ENCODE data around the gene EIPR1.
"Not testable (repeated sequence)": the region's sequence is repeated elsewhere in the genome, so short reads cannot be mapped to it uniquely, and the experiment has no call there.

EIPR1 gene

DNA sequence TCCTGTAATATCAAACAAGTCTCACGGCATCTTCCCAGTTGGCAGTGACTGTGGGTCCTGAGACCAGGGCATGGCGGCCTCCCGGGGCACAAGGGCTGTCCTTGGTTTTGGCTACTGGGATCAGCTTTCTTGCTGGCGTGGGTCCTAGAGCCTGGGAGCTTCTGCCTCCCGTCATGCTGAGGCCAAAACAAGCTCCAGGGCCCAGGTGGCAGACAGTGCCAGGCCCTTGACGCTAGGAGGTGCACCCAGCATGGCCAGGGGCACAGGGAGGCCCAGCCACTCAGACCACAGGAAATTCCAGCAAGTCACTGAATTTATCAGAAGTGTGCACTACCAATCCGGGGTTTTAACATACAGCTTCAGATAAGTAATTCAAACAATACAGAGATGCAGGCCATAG is 184.7 kb downstream of the EIPR1 start:
- no peak for DNase-seq (ENCODE audit: low read depth)

DNA sequence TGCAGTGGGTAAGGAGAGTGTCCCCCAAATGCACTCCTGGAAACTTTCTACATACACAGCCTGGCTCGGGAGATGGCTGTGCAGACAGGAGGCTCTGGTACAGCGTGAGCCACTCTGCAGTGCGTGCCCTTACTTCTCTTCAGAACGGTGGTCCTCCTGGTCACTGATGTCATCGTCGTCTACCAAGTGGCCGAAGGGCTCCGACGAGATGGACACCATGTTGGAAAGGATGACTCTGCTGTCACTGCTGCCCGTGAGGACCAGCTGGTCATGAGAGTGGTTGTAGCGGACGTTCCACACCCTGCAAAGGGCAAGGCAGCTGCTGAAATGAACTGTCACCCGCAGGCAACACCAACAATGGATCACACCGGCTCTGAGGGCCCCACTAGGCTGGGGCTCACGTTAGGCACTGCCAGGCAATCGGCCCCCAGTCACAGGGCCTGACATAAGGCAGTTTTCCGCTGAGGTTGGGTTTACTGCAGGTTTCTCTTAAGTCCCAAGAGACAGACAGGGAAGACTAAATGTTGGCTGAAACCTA is 185.3 kb downstream of the EIPR1 start:
- DNase-seq (ENCODE audit: low read depth): no peak

- no peak for DNase-seq (ENCODE audit: low read depth)
Observed at GRCh38 chr2:3189961-3190360, 187.7 kb downstream of the EIPR1 start.

- no peak for DNase-seq (ENCODE audit: low read depth)
Observed at GRCh38 chr2:3189076-3189591, 188.5 kb downstream of the EIPR1 start.

DNA sequence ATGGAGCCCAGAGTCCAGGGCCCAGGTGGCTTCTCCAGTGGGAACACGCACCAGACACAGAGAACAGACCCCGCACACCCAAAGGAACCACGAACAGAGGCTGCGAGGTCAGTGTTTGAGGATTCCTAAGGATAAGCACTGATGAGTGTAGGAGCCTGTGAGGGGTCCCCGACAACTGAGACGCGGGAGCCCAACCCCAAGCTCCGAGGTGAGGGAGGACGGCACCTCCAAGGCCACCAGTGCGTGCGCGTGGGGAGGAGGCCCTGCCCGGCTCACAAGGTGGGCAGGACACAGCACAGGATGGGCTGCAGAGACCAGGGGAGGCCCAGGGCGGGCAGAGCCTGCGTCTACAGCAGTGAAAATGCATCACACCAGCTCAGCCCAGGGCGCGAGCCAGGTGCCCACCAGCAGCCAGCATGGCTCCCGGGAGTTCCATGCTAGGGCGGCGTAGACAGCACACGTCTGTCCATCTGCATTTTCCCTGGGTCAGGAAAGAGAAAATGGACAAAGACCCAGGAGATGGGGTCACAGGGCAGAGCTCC is 189.1 kb downstream of the EIPR1 start:
- no peak for DNase-seq (ENCODE audit: low read depth)

GRCh38 chr2:3187467-3187866 is 190.2 kb downstream of the EIPR1 start:
- no peak for DNase-seq (ENCODE audit: low read depth)

- DNase-seq (ENCODE audit: low read depth): no peak
Observed at GRCh38 chr2:3186766-3187165, 190.9 kb downstream of the EIPR1 start.

DNA sequence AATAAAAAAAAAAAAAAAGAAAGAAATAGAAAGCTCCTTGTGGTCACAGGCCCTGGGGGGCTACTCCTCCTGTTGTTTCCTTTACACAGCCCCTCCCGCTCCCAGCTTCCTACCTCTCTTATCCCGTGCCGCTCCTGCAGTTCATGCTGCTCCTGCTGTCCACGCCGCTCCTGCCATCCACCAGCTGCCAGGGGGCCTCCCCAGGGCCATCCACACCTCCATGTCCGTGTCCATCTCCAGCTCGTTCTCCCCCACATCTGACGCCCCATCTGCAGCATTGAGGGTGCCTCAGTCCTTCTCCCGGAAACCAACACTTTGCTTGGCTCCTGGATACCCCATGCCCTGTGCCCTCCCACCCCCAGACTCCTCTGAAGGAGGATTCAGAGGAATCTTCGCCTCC is 191.7 kb downstream of the EIPR1 start:
- no peak for DNase-seq (ENCODE audit: low read depth)

DNA sequence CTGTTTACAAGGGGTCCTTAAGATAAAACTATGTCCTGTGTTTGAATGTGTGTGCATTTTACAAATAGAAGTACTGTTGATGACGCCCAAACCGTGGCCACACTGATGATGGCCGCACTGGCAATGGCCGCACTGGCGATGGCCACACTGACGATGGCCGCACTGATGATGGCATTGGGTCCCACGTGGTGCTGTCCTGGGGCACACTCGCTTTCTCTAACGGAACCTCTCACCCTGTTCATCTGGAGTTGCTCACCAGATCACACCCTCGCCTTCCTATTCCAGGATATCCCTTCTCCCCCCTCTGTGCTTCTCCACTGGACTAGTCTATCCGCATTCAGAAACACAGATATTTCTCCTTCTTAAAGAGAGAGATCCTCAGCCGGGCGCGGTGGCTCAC is 192.4 kb downstream of the EIPR1 start:
- no peak for DNase-seq (ENCODE audit: low read depth)

DNA sequence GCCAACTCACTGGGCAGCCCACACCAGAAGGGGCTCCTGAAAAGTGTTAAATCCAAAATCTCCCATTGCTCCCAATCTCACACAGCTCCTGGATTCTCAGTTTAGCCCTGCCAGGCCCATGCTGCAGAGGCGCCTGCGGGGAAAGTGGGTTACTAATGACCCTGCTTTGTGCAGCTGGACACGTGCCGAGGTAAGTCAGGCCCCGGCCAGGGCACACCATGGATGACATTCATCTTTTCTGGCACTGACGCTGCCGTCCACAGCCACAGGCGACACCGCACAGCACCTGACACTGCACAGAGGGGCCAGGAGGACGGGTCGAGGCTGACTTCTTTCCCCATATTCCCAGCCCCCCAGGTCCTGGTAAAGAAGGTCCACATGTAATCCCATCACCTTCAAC is 193.5 kb downstream of the EIPR1 start:
- no peak for DNase-seq (ENCODE audit: low read depth)

- no peak for DNase-seq (ENCODE audit: low read depth)
Observed at GRCh38 chr2:3183766-3184165, 193.9 kb downstream of the EIPR1 start.

GRCh38 chr2:3182848-3183247 is 194.8 kb downstream of the EIPR1 start:
- DNase-seq (ENCODE audit: low read depth): no peak

- no peak for DNase-seq (ENCODE audit: low read depth)
Observed at GRCh38 chr2:3181416-3182010, 196.1 kb downstream of the EIPR1 start.

DNA sequence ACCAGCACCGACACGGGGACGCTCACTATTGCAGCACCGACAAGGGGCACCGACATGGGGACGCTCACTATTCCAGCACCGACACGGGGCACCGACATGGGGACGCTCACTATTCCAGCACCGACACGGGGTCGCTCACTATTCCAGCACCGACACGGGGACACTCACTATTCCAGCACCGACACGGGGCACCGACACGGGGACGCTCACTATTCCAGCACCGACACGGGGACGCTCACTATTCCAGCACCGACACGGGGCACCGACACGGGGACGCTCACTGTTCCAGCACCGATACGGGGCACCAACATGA is 196.8 kb downstream of the EIPR1 start:
- DNase-seq (ENCODE audit: low read depth): not testable (repeated sequence)

- no peak for DNase-seq (ENCODE audit: low read depth)
Observed at GRCh38 chr2:3180082-3180908, 197.3 kb downstream of the EIPR1 start.

GRCh38 chr2:3179626-3180025 is 198.0 kb downstream of the EIPR1 start:
- DNase-seq (ENCODE audit: low read depth): no peak

DNA sequence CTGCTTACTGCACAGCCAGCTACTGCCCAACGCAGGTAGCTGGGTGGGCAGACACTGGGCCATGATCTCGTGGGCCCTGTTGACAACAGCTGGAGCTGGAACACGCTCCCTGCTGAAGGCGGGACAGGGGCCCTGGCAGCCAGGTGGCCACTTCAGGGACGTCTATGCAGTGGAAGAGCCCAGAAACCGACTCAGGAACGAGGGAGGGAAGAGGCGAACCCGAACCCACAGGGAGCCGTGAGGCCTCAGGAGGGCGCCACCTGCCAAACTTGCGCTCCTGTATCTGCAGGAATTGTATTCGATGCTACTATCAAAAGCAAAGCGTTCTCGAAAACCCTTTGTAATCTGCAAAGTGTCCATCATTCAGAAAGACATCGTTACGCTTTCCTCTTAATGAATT is 198.4 kb downstream of the EIPR1 start:
- DNase-seq (ENCODE audit: low read depth): no peak

DNA sequence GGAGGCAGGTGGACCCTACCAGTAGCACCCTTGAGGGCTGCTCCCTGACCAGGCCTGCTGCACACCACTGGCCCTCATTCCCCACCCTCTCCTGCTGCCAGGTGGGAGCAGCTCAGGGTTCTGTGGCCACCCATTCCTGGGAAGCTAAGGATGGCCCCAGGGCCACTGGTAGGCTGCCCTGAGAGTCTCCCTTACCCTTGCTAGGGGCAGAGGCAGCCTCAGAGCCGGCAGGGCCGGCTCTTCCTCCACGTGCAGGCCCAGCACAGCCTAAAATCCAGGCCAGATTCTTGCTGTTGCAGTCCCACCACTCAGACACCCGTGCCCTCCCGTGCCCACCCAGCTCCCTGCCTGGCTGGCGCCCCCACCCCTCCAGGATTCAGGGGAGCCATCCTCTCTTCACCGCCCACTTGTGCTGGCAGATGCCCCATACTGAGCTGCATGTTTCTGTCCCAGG is 199.0 kb downstream of the EIPR1 start:
- no peak for DNase-seq (ENCODE audit: low read depth)

DNA sequence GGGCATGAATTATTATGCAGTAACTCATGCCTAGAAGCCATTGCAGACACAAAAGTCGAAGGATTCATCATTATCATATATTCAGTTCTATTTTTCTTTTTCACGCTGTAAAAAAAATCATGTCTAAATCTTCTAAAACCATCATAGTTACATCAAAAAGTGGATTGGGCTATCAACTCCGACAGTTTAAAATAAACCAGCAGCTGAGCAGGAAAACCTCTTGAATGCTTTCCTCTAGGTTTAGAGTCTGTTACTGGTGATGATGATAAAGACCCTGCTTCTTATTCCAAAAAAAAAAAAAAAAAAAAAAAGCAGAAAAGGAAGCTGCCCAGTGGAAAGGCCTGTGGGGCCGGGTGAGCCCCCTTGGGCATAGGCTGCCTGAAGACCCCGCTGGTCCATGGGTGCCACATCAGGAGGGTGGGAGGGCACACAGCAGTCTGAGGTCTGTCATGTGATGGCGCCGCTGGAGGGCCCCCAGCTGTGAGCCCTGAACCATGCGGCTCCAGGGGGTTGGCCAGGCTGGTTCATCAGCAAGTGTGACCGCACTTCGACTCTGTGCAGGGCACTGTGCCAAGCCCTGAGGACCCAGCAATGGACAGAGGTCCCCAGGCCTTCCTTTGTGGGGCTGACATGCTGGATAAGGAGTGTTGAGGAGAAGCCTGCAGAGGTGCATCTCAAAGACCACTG is 199.6 kb downstream of the EIPR1 start:
- DNase-seq (ENCODE audit: low read depth): no peak

- no peak for DNase-seq (ENCODE audit: low read depth)
Observed at GRCh38 chr2:3176869-3177255, 200.8 kb downstream of the EIPR1 start.

- DNase-seq (ENCODE audit: low read depth): no peak
Observed at GRCh38 chr2:3176071-3176868, 201.3 kb downstream of the EIPR1 start.

GRCh38 chr2:3175568-3175955 is 202.1 kb downstream of the EIPR1 start:
- no peak for DNase-seq (ENCODE audit: low read depth)
